H1 (cell line): Measurements from ENCODE around the gene C9. TPM values are rescaled to one million over a fixed set of nuclear protein-coding genes. Genes with fewer than 3 reads are reported as not detected.

Experiments used
- CTCF ChIA-PET: fragments of 300-600 bp; sonication (Branson Sonifier 250); formaldehyde crosslinking; loops from one replicate; lab custom pipeline; 2021; ENCODE audit not compliant: partially characterized antibody; lab: Charles Lee
- POLR2A ChIA-PET: fragments of 300-600 bp; sonication (Branson Sonifier 250); formaldehyde crosslinking; loops from one replicate; lab custom pipeline; 2021; ENCODE audit warnings: inconsistent platforms; ENCODE audit not compliant: partially characterized antibody; lab: Charles Lee
- DNase-seq, 2 experiments: peaks; one replicate each; pipeline versions ENCODE4 v3.0.0 to v3.0.0-alpha.2; 2010 to 2022; ENCODE audit warnings: low spot score in 2 of 2, low read depth in 1 of 2, mixed read lengths in 1 of 2
- FAIRE-seq: peaks from 2 replicates; lab custom pipeline; 2011; peaks lifted over from hg19 to GRCh38; lab: Jason Lieb, UNC
- H2AFZ ChIP-seq: 2 replicates; pipeline ENCODE4 v1.8.1; 2012; ENCODE audit warnings: low read length, inconsistent platforms
- H2AK5ac ChIP-seq: 2 replicates; pipeline ENCODE4 v1.6.1; 2013; ENCODE audit warnings: low read depth, low read length
- H2BK120ac ChIP-seq: replicated peaks from 2 replicates; pipeline ENCODE3; 2013; ENCODE audit warnings: low read depth, low read length, inconsistent platforms
- H2BK12ac ChIP-seq: 2 replicates; pipeline ENCODE4 v1.6.1; 2013; ENCODE audit warnings: low read depth, low read length
- H2BK15ac ChIP-seq: 2 replicates; pipeline ENCODE4 v1.6.1; 2013; ENCODE audit warnings: low read length
- H2BK20ac ChIP-seq: 2 replicates; pipeline ENCODE4 v1.6.1; 2013; ENCODE audit warnings: low read length
- H2BK5ac ChIP-seq: 2 replicates; pipeline ENCODE4 v1.6.1; 2013; ENCODE audit warnings: low read depth, low read length
- H3K14ac ChIP-seq: 2 replicates; pipeline ENCODE4 v1.6.1; 2013; ENCODE audit warnings: inconsistent platforms; ENCODE audit not compliant: insufficient read length
- H3K18ac ChIP-seq: 2 replicates; pipeline ENCODE4 v1.6.1; 2013; ENCODE audit warnings: low read length; ENCODE audit errors: extremely low read depth
- H3K23ac ChIP-seq: 2 replicates; pipeline ENCODE4 v1.6.1; 2013; ENCODE audit warnings: inconsistent platforms; ENCODE audit not compliant: insufficient read length
- H3K23me2 ChIP-seq: 2 replicates; pipeline ENCODE4 v1.6.1; 2013; ENCODE audit warnings: low read depth, low read length
- H3K27ac ChIP-seq: 2 replicates; pipeline ENCODE4 v1.6.1; 2011; ENCODE audit warnings: low read depth, low read length, inconsistent platforms
- H3K27me3 ChIP-seq, 4 experiments: replicated peaks in 1 of 4; 1 replicate in 1 of 4; 2 replicates in 3 of 4; pipeline versions ENCODE4 v1.6.1 to v1.8.1; 2011 to 2013; ENCODE audit warnings: low read length in 3 of 4, mild to moderate bottlenecking in 3 of 4, inconsistent platforms in 2 of 4, mixed read lengths in 2 of 4, moderate library complexity in 1 of 4; ENCODE audit not compliant: control insufficient read depth in 3 of 4, insufficient read depth in 3 of 4; ENCODE audit errors: extremely low read depth in 1 of 4
- H3K36me3 ChIP-seq, 4 experiments: 2 replicates each; pipeline versions ENCODE4 v1.6.1 to v1.8.1; 2011 to 2013; ENCODE audit warnings: mild to moderate bottlenecking in 4 of 4, low read length in 3 of 4, moderate library complexity in 2 of 4, control low read depth in 1 of 4, inconsistent platforms in 1 of 4; ENCODE audit not compliant: insufficient read depth in 4 of 4, control insufficient read depth in 2 of 4
- H3K4ac ChIP-seq: replicated peaks from 2 replicates; pipeline ENCODE3; 2013; ENCODE audit warnings: low read length, low read depth, mixed read lengths, inconsistent platforms; ENCODE audit not compliant: insufficient read length
- H3K4me1 ChIP-seq, 4 experiments: replicated peaks in 1 of 4; 1 replicate in 1 of 4; 2 replicates in 3 of 4; pipeline versions ENCODE4 v1.6.1 to v1.8.1; 2011 to 2013; ENCODE audit warnings: low read length in 3 of 4, inconsistent platforms in 2 of 4, mixed read lengths in 1 of 4; ENCODE audit not compliant: insufficient read depth in 4 of 4, control insufficient read depth in 3 of 4
- H3K4me2 ChIP-seq, 2 experiments: 2 replicates each; pipeline versions ENCODE4 v1.6.1 to v1.8.1; 2011 to 2013; ENCODE audit warnings: low read depth in 2 of 2, low read length in 2 of 2, control low read depth in 1 of 2, inconsistent platforms in 1 of 2, mild to moderate bottlenecking in 1 of 2; ENCODE audit not compliant: insufficient read depth in 1 of 2
- H3K4me3 ChIP-seq, 4 experiments: fragments of 200-600, 300-600 bp in 1 of 4; sonication (generic), shearing (Covaris generic), sonication (Bioruptor Twin) in 1 of 4; 2 replicates each; pipeline versions ENCODE4 v1.5.1 to v1.8.1; 2011 to 2016; ENCODE audit warnings: low read length in 4 of 4, low read depth in 3 of 4, control low read depth in 2 of 4, inconsistent platforms in 2 of 4, mild to moderate bottlenecking in 2 of 4, mixed read lengths in 1 of 4, moderate library complexity in 1 of 4; ENCODE audit not compliant: insufficient read depth in 2 of 4; ENCODE audit errors: extremely low read depth in 1 of 4
- H3K56ac ChIP-seq: replicated peaks from 2 replicates; pipeline ENCODE3; 2013; ENCODE audit warnings: low read depth, mild to moderate bottlenecking, mixed read lengths, low read length, inconsistent platforms; ENCODE audit not compliant: insufficient read length
- H3K79me1 ChIP-seq: 2 replicates; pipeline ENCODE4 v1.6.1; 2013; ENCODE audit warnings: low read depth, low read length, control low read depth
- H3K79me2 ChIP-seq, 2 experiments: 2 replicates each; pipeline versions ENCODE4 v1.6.1 to v1.8.1; 2012 to 2013; ENCODE audit warnings: low read length in 2 of 2, mild to moderate bottlenecking in 2 of 2, inconsistent platforms in 1 of 2; ENCODE audit not compliant: insufficient read depth in 2 of 2, control insufficient read depth in 1 of 2
- H3K9ac ChIP-seq, 4 experiments: replicated peaks in 1 of 4; 1 replicate in 1 of 4; 2 replicates in 3 of 4; pipeline versions ENCODE4 v1.6.1 to v1.8.1; 2011 to 2013; ENCODE audit warnings: low read depth in 3 of 4, low read length in 3 of 4, control low read depth in 2 of 4, mild to moderate bottlenecking in 2 of 4, moderate library complexity in 2 of 4, inconsistent platforms in 1 of 4; ENCODE audit errors: extremely low read depth in 1 of 4
- H3K9me3 ChIP-seq, 2 experiments: 2 replicates each; pipeline versions ENCODE4 v1.6.1 to v1.8.1; 2012 to 2013; ENCODE audit warnings: mild to moderate bottlenecking in 2 of 2, moderate library complexity in 2 of 2, control low read depth in 1 of 2, inconsistent platforms in 1 of 2, low read depth in 1 of 2, low read length in 1 of 2, mixed read lengths in 1 of 2; ENCODE audit not compliant: insufficient read depth in 2 of 2
- H4K20me1 ChIP-seq, 2 experiments: replicated peaks in 1 of 2; 2 replicates each; pipeline versions ENCODE3 to v1.8.1; 2011 to 2013; ENCODE audit warnings: inconsistent platforms in 2 of 2, low read length in 2 of 2, mild to moderate bottlenecking in 1 of 2; ENCODE audit not compliant: insufficient read depth in 2 of 2, control insufficient read depth in 1 of 2
- H4K5ac ChIP-seq: 2 replicates; pipeline ENCODE4 v1.6.1; 2013; ENCODE audit warnings: low read length, low read depth, mixed read lengths, inconsistent platforms; ENCODE audit not compliant: insufficient read length
- H4K8ac ChIP-seq: 2 replicates; pipeline ENCODE4 v1.8.0; 2013; ENCODE audit warnings: mild to moderate bottlenecking, moderate library complexity, low read length, inconsistent platforms; ENCODE audit not compliant: insufficient read depth; ENCODE audit errors: extremely low read depth
- H4K91ac ChIP-seq: replicated peaks from 2 replicates; pipeline ENCODE3; 2013; ENCODE audit warnings: low read length, mixed read lengths, inconsistent platforms; ENCODE audit not compliant: insufficient read length
- ATF2 ChIP-seq: IDR thresholded peaks from 2 replicates; pipeline ENCODE4 v1.6.1; 2012; ENCODE audit warnings: low read length, inconsistent platforms
- CEBPB ChIP-seq: IDR thresholded peaks from 2 replicates; pipeline ENCODE4 v1.6.1; 2012; ENCODE audit warnings: low read depth, low read length
- CTCF ChIP-seq, 3 experiments: IDR thresholded peaks; 1 replicate in 2 of 3; 2 replicates in 1 of 3; pipeline versions ENCODE4 v1.5.1 to v1.6.1; 2011; ENCODE audit warnings: low read length in 3 of 3, mild to moderate bottlenecking in 3 of 3, inconsistent platforms in 2 of 3, low read depth in 1 of 3, moderate library complexity in 1 of 3; ENCODE audit not compliant: insufficient read depth in 1 of 3; ENCODE audit errors: control extremely low read depth in 1 of 3
- EP300 ChIP-seq, 2 experiments: IDR thresholded peaks; 1 replicate in 1 of 2; 2 replicates in 1 of 2; pipeline ENCODE4 v1.6.1; 2011 to 2012; ENCODE audit warnings: low read depth in 2 of 2, low read length in 2 of 2, mild to moderate bottlenecking in 2 of 2, borderline replicate concordance in 1 of 2, inconsistent platforms in 1 of 2, moderate library complexity in 1 of 2
- EZH2 ChIP-seq: fragments of 200-600 bp; sonication (generic); IDR thresholded peaks from 2 replicates; pipeline ENCODE4 v1.7.1; 2012; ENCODE audit warnings: low read depth, mild to moderate bottlenecking, moderate library complexity, low read length, inconsistent platforms; ENCODE audit not compliant: severe bottlenecking
- GABPA ChIP-seq: IDR thresholded peaks from 2 replicates; pipeline ENCODE4 v1.6.1; 2011; ENCODE audit warnings: mild to moderate bottlenecking, low read length, moderate library complexity, borderline replicate concordance; ENCODE audit not compliant: insufficient read depth
- NRF1 ChIP-seq: IDR thresholded peaks from 2 replicates; pipeline ENCODE4 v1.6.1; 2011; ENCODE audit warnings: mild to moderate bottlenecking, low read depth, low read length, improper control_type of control experiment
- RXRA ChIP-seq: IDR thresholded peaks from 2 replicates; pipeline ENCODE4 v1.6.1; 2011; ENCODE audit warnings: low read depth, mild to moderate bottlenecking, low read length, moderate library complexity; ENCODE audit not compliant: insufficient read depth
- SIN3A ChIP-seq, 2 experiments: IDR thresholded peaks in 1 of 2; conservative IDR thresholded peaks in 1 of 2; 2 replicates each; pipeline ENCODE4 v1.6.1; 2011 to 2012; ENCODE audit warnings: low read length in 2 of 2, improper control_type of control experiment in 1 of 2, low read depth in 1 of 2, mild to moderate bottlenecking in 1 of 2
- WGBS, 2 experiments: shearing (Covaris generic) in 1 of 2; methylation state at CpG; one replicate each; pipeline versions ENCODE4 v1.1.6 to v1.1.7; 2013 to 2015; ENCODE audit warnings: low lambda C conversion rate in 2 of 2, mixed read lengths in 2 of 2, inconsistent platforms in 1 of 2, low coverage in 1 of 2, missing lambda C conversion rate in 1 of 2; ENCODE audit not compliant: insufficient replicate concordance in 2 of 2, insufficient coverage in 1 of 2, insufficient read length in 1 of 2; ENCODE audit errors: extremely low coverage in 1 of 2, missing lambda C conversion rate in 1 of 2; 5-methylcytosine and 5-hydroxymethylcytosine counted together
- polyA plus RNA-seq, 7 experiments: library from polyadenylated mRNA; depleted of rRNA in 3 of 7; stranded (reverse) in 5 of 7; unstranded in 2 of 7; fragments of >200 nt in 5 of 7; fragments of 200-250 nt in 2 of 7; gene quantifications; 1 replicate in 5 of 7; 2 replicates in 1 of 7; 4 replicates in 1 of 7; pipeline versions ENCODE4 v1.2.1 to v1.2.3, GENCODE V29; 2011 to 2013; ENCODE audit warnings: missing spikeins in 2 of 7, mixed read lengths in 2 of 7
- total RNA-seq: library from RNA; stranded (reverse); fragmentation: NEBNext Ultra II Directional; extraction: Animal tissue kit (Norgen Biotek cat#: 25700); gene quantifications from 2 replicates; pipeline ENCODE4 v1.2.1, GENCODE V29; 2021

The C9 gene
- total and polyA plus RNA-seq, 2 of the 8 experiments (the other 6 are each of a cell fraction or from before 2014, with no cell fraction given) = not detected

GRCh38 chr5:39235648-39236047, 128.6 kb downstream of the C9 start:
- H3K23ac ChIP-seq = no peak overlapping the region
- no peak overlapping the region for H2BK15ac ChIP-seq
- H3K23me2 ChIP-seq = no peaks in the 10 kb centered on the region
- H4K20me1 ChIP-seq = no peaks in the 10 kb centered on the region
- H3K9me3 ChIP-seq = no peaks in the 10 kb centered on the region
- no peak for DNase-seq
- H3K4ac ChIP-seq = no peak overlapping the region
- no peaks in the 10 kb centered on the region for H3K27me3 ChIP-seq
- H4K91ac ChIP-seq = no peak overlapping the region
- H4K5ac ChIP-seq = no peak overlapping the region
- CTCF ChIA-PET = interaction anchor here (1.1 kb wide), 1 partner anchor 18 kb away, joined by 5 read pairs; no protein-coding TSS in a partner anchor
- H3K18ac ChIP-seq = no peak overlapping the region
- H3K36me3 ChIP-seq = no peaks in the 10 kb centered on the region
- H3K4me1 ChIP-seq = no peaks in the 10 kb centered on the region
- no peak overlapping the region for H2BK120ac ChIP-seq
- H4K8ac ChIP-seq = no peak overlapping the region
- no peak overlapping the region for H3K56ac ChIP-seq
- H2BK5ac ChIP-seq = no peak overlapping the region
- H3K4me2 ChIP-seq = no peak overlapping the region
- H2AFZ ChIP-seq = no peak overlapping the region
- no peak for FAIRE-seq
- no peak overlapping the region for H3K9ac ChIP-seq
- no peak overlapping the region for H3K4me3 ChIP-seq
- POLR2A ChIA-PET = no interaction called here
- H2BK12ac ChIP-seq = no peak overlapping the region
- H2BK20ac ChIP-seq = no peak overlapping the region
- 85% methylated on average over 3 of the region's 3 CpGs; no CpG with 5 or more reads in 1 of the 2 experiments for WGBS, 2 experiments
- no peak overlapping the region for H2AK5ac ChIP-seq
- no peak overlapping the region for H3K14ac ChIP-seq
- no peaks in the 10 kb centered on the region for H3K79me1 ChIP-seq
- no peak overlapping the region for H3K27ac ChIP-seq
- no peaks in the 10 kb centered on the region for H3K79me2 ChIP-seq
- TF ChIP-seq NRF1 (no peak), GABPA (no peak), CEBPB (no peak), RXRA (no peak), ATF2 (no peak), EP300 (IDR thresholded peaks at IDR 0.05; ENCODE audit: borderline replicate concordance in 1 of 2, low read depth in 2 of 2, low read length in 2 of 2) (no peak), EZH2 (no peak), CTCF (IDR thresholded peaks at IDR 0.05; ENCODE audit: control extremely low read depth in 1 of 3, insufficient read depth in 1 of 3, low read depth in 1 of 3, low read length in 3 of 3) (no peak), SIN3A (conservative IDR thresholded peaks at IDR 0.05 in 1 of 2, IDR thresholded peaks at IDR 0.05 in 1 of 2; ENCODE audit: low read depth in 1 of 2, low read length in 2 of 2) (no peak)
